ENCODE measurements around the gene THEM5.
"Not testable (repeated sequence)": the region's sequence is repeated elsewhere in the genome, so short reads cannot be mapped to it uniquely, and the experiment has no call there.

THEM5 gene, protein sequence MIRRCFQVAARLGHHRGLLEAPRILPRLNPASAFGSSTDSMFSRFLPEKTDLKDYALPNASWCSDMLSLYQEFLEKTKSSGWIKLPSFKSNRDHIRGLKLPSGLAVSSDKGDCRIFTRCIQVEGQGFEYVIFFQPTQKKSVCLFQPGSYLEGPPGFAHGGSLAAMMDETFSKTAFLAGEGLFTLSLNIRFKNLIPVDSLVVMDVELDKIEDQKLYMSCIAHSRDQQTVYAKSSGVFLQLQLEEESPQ

GRCh38 chr1:151853411-151853943 is at the start of gene THEM5:
TSS of gene THEM5 (minus strand) at chr1:151853712. CDS start at chr1:151853565, 147 bp downstream.
- in situ Hi-C loops (cut with MboI; ENCODE audit: low sequenced_read_pairs) = no loop called here

GRCh38 chr1:151902858-151903257 is 49.3 kb upstream of the THEM5 start:
- in situ Hi-C loops (cut with MboI; ENCODE audit: low sequenced_read_pairs) = no loop called here

DNA sequence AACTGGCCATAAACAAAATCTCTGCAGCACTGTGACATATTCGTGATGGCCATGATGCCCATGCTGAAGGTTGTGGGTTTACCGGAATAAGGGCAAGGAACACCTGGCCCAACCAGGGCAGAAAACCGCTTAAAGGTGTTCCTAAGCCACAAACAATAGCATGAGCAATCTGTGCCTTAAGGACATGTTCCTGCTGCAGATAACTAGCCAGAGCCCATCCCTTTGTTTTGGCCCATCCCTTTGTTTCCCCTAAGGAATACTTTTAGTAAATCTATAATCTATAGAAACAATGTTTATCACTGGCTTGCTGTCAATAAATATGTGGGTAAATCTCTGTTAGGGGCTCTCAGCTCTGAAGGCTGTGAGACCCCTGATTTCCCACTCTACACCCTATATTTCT is 47.3 kb upstream of the THEM5 start:
- in situ Hi-C loops (cut with MboI; ENCODE audit: low sequenced_read_pairs) = not testable (repeated sequence)

DNA sequence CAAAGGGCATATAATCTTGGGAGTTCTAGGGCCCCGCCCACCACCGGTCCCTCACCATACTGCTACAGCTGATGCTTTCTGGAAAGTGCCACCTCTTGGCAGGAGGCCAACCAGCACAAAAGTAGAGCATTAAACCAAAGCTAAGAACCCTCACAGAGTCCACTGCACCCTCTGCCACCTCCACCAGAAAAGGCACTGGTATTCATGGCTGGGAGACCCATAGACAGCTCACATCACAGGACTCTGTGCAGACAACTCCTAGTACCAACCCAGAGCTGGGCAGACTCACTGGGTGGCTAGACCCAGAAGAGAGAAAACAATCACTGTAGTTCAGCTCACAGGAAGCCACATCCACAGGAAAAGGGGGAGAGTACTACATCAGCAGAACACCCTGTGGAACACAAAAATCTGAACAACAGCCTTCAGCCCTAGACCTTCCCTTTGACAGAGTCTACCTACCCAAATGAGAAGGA is 45.0 kb upstream of the THEM5 start:
- in situ Hi-C loops (cut with MboI; ENCODE audit: low sequenced_read_pairs) = loop anchor here (25.0 kb wide), 1 partner anchor 89 kb away; the partner anchor contains the start of gene S100A10

DNA sequence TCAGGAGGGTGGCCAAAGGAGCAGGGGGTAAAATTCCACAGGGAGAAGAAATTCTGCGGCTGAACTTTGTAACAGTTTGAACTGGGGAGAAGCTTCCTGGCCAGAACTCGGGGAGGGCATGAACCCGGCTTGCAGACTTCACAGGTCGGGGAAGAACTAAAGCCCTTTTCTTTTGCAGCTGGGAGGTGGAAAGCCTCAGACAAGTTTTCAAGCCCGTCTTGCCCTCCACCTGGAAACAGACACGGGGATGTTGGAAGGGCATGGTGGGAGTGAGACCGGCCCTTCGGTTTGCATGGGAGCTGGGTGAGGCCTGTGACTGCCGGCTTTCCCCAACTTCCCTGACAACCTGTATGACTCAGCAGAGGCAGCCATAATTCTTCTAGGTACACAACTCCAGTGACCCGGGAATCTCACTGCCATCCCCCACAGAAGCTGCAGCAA is 44.5 kb upstream of the THEM5 start:
- in situ Hi-C loops (cut with MboI; ENCODE audit: low sequenced_read_pairs) = loop anchor here (25.0 kb wide), 1 partner anchor 89 kb away; the partner anchor contains the start of gene S100A10

- in situ Hi-C loops (cut with MboI; ENCODE audit: low sequenced_read_pairs) = loop anchor here (25.0 kb wide), 1 partner anchor 94 kb away; the partner anchor contains the start of gene S100A10
Observed at GRCh38 chr1:151893176-151893924, 39.8 kb upstream of the THEM5 start.

DNA sequence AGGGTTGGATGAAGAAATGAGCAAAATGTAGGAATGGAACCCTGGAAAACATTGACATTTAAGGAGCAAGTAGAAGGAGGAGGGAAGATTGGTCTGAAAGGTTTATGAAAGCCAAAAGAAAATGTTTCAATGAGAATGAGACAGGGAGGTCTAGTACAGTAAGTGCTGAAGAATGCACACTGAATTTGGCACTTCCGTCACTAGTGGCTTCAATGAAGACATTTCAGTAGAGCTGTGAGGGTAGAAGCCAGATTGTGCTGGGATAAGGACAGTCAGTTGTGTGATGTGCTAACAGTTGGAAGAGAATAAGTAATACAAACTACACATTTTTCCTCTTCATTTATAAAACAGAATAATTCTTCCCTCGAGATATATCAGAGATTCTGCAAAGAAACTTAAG is 38.7 kb upstream of the THEM5 start:
- in situ Hi-C loops (cut with MboI; ENCODE audit: low sequenced_read_pairs) = loop anchor here (25.0 kb wide), 1 partner anchor 95 kb away; the partner anchor contains the start of gene S100A10

- in situ Hi-C loops (cut with MboI; ENCODE audit: low sequenced_read_pairs) = loop anchor here (25.0 kb wide), 1 partner anchor 96 kb away; the partner anchor contains the start of gene S100A10
Observed at GRCh38 chr1:151891512-151891911, 38.0 kb upstream of the THEM5 start.

DNA sequence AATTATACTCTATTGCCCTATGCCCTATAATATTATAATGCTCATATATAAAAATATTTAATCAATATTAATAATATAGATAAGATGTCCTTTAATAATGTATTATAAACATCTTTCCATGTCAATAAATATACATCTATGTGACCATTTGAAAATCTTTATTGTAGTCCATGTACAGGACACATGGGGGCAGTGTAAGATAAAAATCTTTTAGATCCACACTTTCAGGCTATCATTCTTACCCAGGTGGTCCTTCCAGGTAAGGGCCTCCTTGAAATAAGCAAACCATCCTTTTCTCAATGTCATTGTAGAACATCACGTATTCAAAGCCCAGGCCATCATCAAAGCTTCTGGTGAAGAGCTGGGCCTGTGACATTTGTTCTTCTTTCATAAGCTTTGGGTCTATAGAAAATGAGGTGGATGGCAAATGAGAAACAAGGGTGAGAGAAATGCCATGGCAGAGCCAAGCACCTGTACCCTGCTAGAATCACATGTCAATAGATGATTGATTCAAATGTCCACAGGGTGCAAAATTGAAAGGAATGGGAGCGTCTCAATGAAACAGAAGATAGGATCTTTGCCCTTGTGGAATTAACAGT is 35.6 kb upstream of the THEM5 start:
- in situ Hi-C loops (cut with MboI; ENCODE audit: low sequenced_read_pairs) = loop anchor here (25.0 kb wide), 1 partner anchor 98 kb away; the partner anchor contains the start of gene S100A10

DNA sequence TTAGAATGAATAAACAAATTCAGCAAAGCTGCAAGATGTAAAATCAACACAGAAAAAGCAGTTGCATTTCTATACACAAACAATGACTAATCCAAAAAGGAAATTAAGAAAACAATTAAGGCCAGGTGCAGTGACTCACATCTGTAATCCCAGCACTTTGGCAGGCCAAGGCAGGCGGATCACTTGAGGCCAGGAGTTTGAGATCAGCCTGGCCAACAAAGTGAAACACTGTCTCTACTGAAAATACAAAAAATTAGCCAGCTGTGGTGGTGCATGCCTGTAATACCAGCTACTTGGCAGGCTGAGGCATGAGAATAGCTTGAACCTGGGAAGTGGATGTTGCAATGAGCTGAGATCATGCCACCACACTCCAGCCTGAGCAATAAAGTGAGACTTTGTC is 33.5 kb upstream of the THEM5 start:
- in situ Hi-C loops (cut with MboI; ENCODE audit: low sequenced_read_pairs) = loop anchor here (25.0 kb wide), 1 partner anchor 100 kb away; the partner anchor contains the start of gene S100A10

- in situ Hi-C loops (cut with MboI; ENCODE audit: low sequenced_read_pairs) = loop anchor here (25.0 kb wide), 1 partner anchor 102 kb away; the partner anchor contains the start of gene S100A10
Observed at GRCh38 chr1:151885479-151885878, 32.0 kb upstream of the THEM5 start.

DNA sequence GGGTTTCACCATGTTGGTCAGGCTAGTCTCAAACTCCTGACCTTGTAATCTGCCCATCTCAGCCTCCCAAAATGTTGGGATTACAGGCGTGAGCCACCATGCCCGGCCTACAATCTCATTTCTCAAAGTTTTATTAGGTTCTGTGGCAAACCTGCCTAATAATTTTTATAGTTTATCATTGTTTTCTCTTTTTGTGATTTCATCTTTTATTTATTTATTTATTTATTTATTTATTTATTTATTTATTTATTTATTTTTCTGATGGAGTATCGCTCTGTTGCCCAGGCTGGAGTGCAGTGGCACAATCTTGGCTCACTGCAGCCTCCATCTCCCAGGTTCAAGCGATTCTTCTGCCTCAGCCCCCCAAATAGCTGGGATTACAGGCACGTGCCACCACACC is 31.4 kb upstream of the THEM5 start:
- in situ Hi-C loops (cut with MboI; ENCODE audit: low sequenced_read_pairs) = loop anchor here (25.0 kb wide), 1 partner anchor 102 kb away; the partner anchor contains the start of gene S100A10

DNA sequence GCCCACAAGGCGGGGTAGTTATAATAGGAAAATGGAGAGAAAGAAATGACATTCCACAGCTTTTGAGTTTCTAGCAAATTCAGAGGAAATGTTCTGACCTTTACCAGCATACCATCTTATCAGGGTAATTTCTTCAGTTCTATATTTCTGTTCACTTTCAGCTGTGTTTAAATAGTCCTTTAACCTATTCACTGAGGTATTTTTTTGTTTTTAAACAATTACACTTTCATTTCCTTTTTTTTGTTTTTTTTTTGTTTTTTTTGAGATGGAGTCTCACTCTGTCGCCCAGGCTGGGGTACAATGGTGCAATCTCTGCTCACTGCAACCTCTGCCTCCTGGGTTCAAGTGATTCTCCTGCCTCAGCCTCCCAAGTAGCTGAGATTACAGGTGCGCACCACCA is 30.9 kb upstream of the THEM5 start:
- in situ Hi-C loops (cut with MboI; ENCODE audit: low sequenced_read_pairs) = loop anchor here (25.0 kb wide), 1 partner anchor 103 kb away; the partner anchor contains the start of gene S100A10

GRCh38 chr1:151883898-151884297 is 30.4 kb upstream of the THEM5 start:
- in situ Hi-C loops (cut with MboI; ENCODE audit: low sequenced_read_pairs) = loop anchor here (25.0 kb wide), 1 partner anchor 103 kb away; the partner anchor contains the start of gene S100A10

DNA sequence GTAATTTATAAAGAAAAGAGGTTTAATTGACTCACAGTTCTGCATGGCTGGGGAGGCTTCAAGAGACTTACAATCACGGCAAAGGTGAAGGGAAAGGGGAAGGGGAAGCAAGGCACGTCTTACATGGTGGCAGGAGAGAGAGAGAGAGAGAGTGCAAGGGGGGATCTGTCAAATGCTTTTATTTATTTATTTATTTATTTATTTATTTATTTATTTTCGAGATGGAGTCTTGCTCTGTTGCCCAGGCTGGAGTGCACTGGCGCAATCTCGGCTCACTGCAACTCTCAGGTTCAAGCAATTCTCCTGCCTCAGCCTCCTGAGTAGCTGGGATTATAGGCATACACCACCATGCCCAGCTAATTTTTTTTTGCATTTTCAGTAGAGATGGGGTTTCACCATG is 29.4 kb upstream of the THEM5 start:
- in situ Hi-C loops (cut with MboI; ENCODE audit: low sequenced_read_pairs) = loop anchor here (25.0 kb wide), 1 partner anchor 104 kb away; the partner anchor contains the start of gene S100A10

DNA sequence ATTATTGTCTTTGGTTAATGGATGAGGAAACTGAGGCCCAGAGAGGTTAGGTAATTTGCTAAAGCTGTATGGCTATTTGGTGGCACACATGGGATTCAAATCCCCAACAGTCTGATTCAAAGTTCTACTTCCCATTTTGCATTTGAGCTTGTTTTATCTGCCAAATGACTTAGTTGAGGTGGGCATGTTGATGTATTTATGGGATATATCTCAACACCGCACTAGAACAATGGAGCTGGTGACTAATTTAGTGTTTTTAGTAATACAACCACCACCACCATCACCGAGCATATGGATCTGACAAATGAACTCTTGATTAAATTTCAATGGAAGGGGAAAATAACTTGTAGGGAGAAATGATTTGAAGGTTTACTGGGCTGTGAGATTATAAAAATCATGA is 29.0 kb upstream of the THEM5 start:
- in situ Hi-C loops (cut with MboI; ENCODE audit: low sequenced_read_pairs) = loop anchor here (25.0 kb wide), 1 partner anchor 105 kb away; the partner anchor contains the start of gene S100A10

DNA sequence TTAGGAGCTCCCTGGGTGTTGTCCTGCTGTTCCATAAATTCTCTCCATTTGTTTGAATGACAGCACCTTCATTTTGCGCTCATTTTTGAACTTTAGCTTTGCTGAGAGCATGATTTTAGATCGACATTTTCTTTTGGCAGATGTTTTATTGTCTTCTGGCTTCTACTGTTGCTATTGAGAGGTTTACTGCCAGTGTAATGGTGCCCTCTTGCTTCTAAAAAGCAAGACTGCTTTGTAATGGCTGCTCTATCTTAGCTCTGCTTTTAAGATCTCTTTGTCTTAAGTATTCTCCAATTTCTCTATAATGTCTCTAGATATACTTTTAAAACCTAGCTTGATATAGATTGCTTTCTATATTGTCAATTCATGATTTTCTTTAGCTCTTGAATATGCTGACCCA is 28.0 kb upstream of the THEM5 start:
- in situ Hi-C loops (cut with MboI; ENCODE audit: low sequenced_read_pairs) = loop anchor here (25.0 kb wide), 1 partner anchor 106 kb away; the partner anchor contains the start of gene S100A10

- in situ Hi-C loops (cut with MboI; ENCODE audit: low sequenced_read_pairs) = loop anchor here (25.0 kb wide), 1 partner anchor 112 kb away; the partner anchor contains the start of gene S100A10
Observed at GRCh38 chr1:151875419-151876097, 22.0 kb upstream of the THEM5 start.

DNA sequence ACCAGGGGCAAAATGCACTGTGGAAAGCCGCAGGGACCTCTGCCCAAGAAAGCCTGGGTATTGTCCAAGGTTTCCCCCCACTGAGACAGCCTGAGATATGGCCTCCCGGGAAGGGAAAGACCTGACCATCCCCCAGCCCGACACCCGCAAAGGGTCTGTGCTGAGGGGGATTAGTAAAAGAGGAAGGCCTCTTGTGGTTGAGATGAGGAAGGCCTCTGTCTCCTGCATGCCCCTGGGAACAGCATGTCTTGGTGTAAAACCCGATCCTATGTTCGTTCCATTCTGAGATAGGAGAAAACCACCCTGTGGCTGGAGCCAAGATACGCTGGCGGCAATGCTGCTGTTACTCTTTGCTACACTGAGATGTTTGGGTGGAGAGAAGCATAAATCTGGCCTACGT is 19.3 kb upstream of the THEM5 start:
- in situ Hi-C loops (cut with MboI; ENCODE audit: low sequenced_read_pairs) = not testable (repeated sequence)
